ENCODE measurements around the gene DLG5.

Gene DLG5

GRCh38 chr10:77911535-77912123 is 14.9 kb downstream of the DLG5 start:
- DNase-seq: no peak

GRCh38 chr10:77910524-77911145 is 15.9 kb downstream of the DLG5 start:
- DNase-seq: no peak

GRCh38 chr10:77909749-77910375 is 16.7 kb downstream of the DLG5 start:
- DNase-seq: no peak

- no peak for DNase-seq
Observed at GRCh38 chr10:77909021-77909748, 17.4 kb downstream of the DLG5 start.

GRCh38 chr10:77907900-77908717 is 18.4 kb downstream of the DLG5 start:
- DNase-seq: no peak

GRCh38 chr10:77907462-77907861 is 19.1 kb downstream of the DLG5 start:
- DNase-seq: no peak

GRCh38 chr10:77906951-77907421 is 19.6 kb downstream of the DLG5 start:
- DNase-seq: no peak

- DNase-seq: no peak
Observed at GRCh38 chr10:77905781-77906180, 20.8 kb downstream of the DLG5 start.

- DNase-seq: no peak
Observed at GRCh38 chr10:77905086-77905748, 21.3 kb downstream of the DLG5 start.

GRCh38 chr10:77904100-77904840 is 22.3 kb downstream of the DLG5 start:
- DNase-seq: no peak

- DNase-seq: no peak
Observed at GRCh38 chr10:77902159-77902558, 24.4 kb downstream of the DLG5 start.

- DNase-seq: no peak
Observed at GRCh38 chr10:77901743-77902142, 24.8 kb downstream of the DLG5 start.

GRCh38 chr10:77899690-77900089 is 26.9 kb downstream of the DLG5 start:
- DNase-seq: no peak

- DNase-seq: no peak
Observed at GRCh38 chr10:77899080-77899477, 27.5 kb downstream of the DLG5 start.

- DNase-seq: no peak
Observed at GRCh38 chr10:77898323-77899079, 28.1 kb downstream of the DLG5 start.

- no peak for DNase-seq
Observed at GRCh38 chr10:77896058-77896457, 30.5 kb downstream of the DLG5 start.

GRCh38 chr10:77894058-77894457 is 32.5 kb downstream of the DLG5 start:
- no peak for DNase-seq

- no peak for DNase-seq
Observed at GRCh38 chr10:77893386-77893785, 33.2 kb downstream of the DLG5 start.

GRCh38 chr10:77892761-77893160 is 33.8 kb downstream of the DLG5 start:
- DNase-seq: peak in 2 of 56 donors; percentile 14 to 16

Data from amygdala (tissue), 56 donors.